Neuron (in vitro differentiated cells): ENCODE results near the gene FBXL20.

ENCODE experiments used
- H2AFZ ChIP-seq: one replicate; pipeline ENCODE4 v1.6.1; 2013; ENCODE audit warnings: low read depth, mild to moderate bottlenecking, inconsistent platforms, low read length, moderate library complexity
- H3K27me3 ChIP-seq: one replicate; pipeline ENCODE4 v1.6.1; 2013; ENCODE audit warnings: low read length; ENCODE audit not compliant: insufficient read depth
- H3K36me3 ChIP-seq: one replicate; pipeline ENCODE4 v1.6.1; 2013; ENCODE audit warnings: low read length; ENCODE audit not compliant: insufficient read depth
- H3K4me1 ChIP-seq: one replicate; pipeline ENCODE4 v1.6.1; 2013; ENCODE audit warnings: low read length; ENCODE audit not compliant: insufficient read depth
- H3K4me3 ChIP-seq: 2 replicates; pipeline ENCODE4 v1.5.1; 2013; ENCODE audit warnings: mild to moderate bottlenecking, low read length, moderate library complexity
- H3K9me3 ChIP-seq: one replicate; pipeline ENCODE4 v1.6.1; 2013; ENCODE audit warnings: low read length

FBXL20 gene

GRCh38 chr17:39208136-39208535 is 193.3 kb downstream of the FBXL20 start:
- H2AFZ ChIP-seq = no peak overlapping the region
- H3K9me3 ChIP-seq = no peaks in the 10 kb centered on the region
- H3K4me1 ChIP-seq = peaks cover 11% of the 10 kb centered on the region
- H3K27me3 ChIP-seq = peaks cover 49% of the 10 kb centered on the region
- no peak overlapping the region for H3K4me3 ChIP-seq
- H3K36me3 ChIP-seq = peaks cover 21% of the 10 kb centered on the region

DNA sequence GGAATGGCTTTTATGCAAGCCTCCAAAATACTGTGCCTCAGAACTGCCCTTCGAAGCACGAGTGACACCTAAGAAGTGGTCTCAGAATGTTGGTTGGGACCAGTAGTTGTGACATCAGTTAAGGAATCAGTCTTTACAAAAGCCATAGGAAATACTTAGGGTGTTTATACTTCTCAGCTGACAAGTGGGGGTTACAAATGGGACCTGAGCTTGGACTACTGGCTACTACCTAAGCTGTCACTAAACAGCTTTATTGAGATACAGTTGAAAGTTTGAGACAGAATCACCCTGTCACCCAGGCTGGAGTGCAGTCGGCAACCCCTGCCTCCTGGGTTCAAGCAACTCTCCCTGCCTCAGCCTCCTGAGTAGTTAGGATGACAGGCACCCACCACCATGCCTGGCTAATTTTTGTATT is 196.3 kb downstream of the FBXL20 start:
- Histone ChIP-seq H2AFZ (no peak overlapping the region), H3K9me3 (no peaks in the 10 kb centered on the region), H3K4me3 (no peak overlapping the region), H3K27me3 (peaks cover 23% of the 10 kb centered on the region), H3K4me1 (peaks cover 29% of the 10 kb centered on the region), H3K36me3 (peaks cover 36% of the 10 kb centered on the region)

- H3K27me3 ChIP-seq = peaks cover 15% of the 10 kb centered on the region
- no peak overlapping the region for H2AFZ ChIP-seq
- peaks cover 21% of the 10 kb centered on the region for H3K4me1 ChIP-seq
- peaks cover 36% of the 10 kb centered on the region for H3K36me3 ChIP-seq
- no peaks in the 10 kb centered on the region for H3K9me3 ChIP-seq
- no peak overlapping the region for H3K4me3 ChIP-seq
Measured at GRCh38 chr17:39204245-39204644, 197.2 kb downstream of the FBXL20 start.
